GM12801 (cell line): Measurements from ENCODE around the gene APELA.

Experiments
- TF ChIP-seq, protein P1 (sequence below): IDR thresholded peaks from one replicate; pipeline ENCODE4 v1.5.1; 2011; ENCODE audit warnings: control low read depth; ENCODE audit not compliant: insufficient read length; ENCODE audit errors: extremely low read depth

APELA gene

DNA sequence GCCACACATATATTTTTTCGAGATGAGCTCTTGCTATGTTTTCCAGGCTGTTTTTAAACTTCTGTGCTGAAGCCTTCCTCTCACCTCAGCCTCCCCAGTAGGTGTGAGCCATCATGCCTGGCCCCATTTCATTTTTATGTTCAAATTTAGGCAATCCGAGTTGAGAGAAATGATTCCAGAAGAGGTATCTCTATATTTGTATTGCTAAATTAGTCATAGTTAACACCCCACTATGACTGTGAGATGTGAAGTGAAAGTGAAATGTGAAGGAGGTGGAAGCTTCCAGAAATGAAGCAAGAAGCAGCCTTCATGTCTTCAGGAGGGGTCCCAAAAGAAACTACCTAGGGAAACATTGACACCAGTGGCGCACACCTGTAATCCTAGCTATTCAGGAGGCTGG lies 17.7 kb downstream of the APELA start:
- TF ChIP-seq, protein P1, sequence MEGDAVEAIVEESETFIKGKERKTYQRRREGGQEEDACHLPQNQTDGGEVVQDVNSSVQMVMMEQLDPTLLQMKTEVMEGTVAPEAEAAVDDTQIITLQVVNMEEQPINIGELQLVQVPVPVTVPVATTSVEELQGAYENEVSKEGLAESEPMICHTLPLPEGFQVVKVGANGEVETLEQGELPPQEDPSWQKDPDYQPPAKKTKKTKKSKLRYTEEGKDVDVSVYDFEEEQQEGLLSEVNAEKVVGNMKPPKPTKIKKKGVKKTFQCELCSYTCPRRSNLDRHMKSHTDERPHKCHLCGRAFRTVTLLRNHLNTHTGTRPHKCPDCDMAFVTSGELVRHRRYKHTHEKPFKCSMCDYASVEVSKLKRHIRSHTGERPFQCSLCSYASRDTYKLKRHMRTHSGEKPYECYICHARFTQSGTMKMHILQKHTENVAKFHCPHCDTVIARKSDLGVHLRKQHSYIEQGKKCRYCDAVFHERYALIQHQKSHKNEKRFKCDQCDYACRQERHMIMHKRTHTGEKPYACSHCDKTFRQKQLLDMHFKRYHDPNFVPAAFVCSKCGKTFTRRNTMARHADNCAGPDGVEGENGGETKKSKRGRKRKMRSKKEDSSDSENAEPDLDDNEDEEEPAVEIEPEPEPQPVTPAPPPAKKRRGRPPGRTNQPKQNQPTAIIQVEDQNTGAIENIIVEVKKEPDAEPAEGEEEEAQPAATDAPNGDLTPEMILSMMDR, result no peak

DNA sequence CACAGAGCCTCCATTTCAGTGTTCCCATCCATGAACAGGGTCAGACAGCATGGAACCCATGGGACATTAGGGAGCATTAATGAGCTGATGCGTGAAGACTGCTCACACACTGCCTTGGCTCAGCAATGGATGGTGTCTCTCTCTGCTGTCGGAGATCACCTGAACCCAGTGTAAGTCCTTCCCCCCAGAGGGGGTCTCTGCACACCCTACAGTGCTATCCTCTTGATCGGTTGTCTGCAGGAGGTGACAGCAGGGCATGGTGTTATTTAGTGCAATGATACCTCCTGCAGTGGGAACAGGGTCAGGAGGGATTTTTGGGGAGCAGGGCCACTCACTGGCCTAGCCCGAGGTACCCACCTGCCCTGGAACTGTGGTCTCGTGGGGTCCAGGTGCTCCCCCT lies 25.6 kb downstream of the APELA start:
- TF ChIP-seq, protein P1, result no peak

DNA sequence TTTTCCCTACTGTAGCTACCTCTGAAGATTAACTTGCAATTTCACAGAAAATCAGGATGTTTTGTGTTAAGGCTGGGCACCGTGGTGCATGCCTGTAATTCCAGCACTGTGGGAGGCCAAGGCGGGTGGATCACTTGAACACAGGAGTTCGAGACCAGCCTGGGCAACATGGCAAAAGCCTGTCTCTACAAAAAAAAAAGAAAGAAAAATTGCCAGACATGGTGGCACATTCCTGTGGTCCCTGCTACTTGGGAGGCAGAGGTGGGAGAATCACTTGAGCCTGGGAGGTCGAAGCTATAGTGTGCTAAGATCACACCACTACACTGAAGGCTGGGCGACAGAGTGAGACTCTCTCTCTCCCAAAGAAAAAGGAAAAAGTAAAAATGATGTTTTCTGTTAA lies 27.4 kb downstream of the APELA start:
- TF ChIP-seq, protein P1, result no peak

DNA sequence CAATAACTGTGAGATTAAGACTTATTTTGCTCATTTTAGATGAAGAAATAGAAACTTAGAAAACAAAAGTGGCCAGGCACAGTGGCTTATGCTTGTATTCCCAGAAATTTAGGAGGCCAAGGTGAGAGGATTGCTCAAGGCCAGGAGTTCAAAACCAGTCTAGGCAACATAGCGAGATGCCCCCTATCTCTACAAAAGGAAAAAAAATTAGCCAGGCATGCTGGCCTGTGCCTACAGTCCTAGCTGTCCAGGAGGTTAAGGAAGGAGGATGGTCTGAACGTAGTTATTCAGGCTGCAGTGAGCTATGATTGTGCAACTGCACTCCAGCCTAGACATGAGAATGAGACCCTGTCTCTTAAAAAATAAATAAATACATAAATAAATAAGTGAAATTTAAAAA lies 28.0 kb downstream of the APELA start:
- TF ChIP-seq, protein P1, result no peak

DNA sequence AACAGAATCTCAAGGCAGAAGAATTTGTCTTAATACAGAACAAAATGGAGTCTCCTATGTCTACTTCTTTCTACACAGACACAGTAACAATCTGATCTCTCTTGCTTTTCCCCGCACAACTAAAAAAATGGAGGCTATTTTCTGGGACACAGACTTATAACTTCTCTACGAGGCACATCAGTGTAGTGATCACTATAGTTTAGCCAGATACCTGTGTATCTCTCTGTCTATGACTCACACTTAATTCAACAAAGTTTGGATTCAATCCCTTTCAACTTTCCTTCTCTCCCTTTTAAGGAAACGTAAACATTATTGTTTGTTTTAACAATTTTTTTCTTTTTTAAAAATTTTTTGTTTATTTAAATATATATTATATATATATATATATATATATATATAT lies 29.4 kb downstream of the APELA start:
- TF ChIP-seq, protein P1, result no peak

DNA sequence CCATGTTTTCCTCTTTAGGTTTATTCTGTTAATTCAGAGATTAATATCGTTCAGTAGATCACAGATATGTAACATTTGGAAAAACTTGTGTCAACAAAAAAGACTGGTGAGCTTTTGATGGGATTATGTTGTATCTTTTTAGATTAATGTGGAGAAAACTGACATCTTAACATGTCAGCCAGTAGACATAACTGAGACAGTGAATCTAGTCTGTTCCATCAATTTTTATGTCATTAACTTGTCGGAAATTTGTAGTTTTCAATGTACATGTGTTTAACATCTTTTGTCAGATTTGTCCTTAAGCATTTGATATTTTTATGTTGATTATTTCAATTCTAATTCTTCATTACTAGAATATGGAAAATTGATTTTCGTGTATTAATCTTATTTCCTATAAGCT lies 42.0 kb downstream of the APELA start:
- TF ChIP-seq, protein P1, result no peak

DNA sequence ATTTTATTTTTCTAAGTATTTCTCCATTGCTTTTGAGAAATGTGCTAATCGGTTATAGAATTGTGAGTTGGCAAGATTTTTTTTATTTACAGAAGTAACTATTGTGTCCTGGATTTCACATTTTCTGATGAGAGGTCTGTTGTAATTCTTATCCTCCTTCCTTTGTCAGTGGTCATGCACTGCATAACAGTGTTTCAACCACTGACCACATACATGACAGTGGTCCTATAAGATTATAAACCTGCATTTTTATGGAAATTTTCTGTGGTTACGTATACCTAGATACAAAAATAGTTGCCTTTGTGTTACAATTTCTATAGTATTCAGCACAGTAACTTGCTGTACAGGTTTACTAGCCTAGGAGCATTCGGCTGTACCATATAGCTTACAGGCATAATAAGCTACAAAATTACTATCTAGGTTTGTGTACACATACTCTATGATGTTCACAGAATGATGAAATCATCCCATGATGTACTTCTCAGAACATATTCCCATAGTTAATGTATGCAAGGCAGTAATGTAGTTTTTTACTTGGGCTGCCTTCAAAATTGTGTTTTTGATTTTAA lies 47.8 kb downstream of the APELA start:
- TF ChIP-seq, protein P1, result no peak
